HepG2 (cell line): ENCODE results near the gene RFX7.

Experiments used
- CTCF ChIP-seq: sonication (generic); formaldehyde crosslinking; IDR thresholded peaks from 2 replicates; pipeline ENCODE4 v1.5.0; 2020; ENCODE audit warnings: mild to moderate bottlenecking, missing genetic modification reagents, moderate library complexity
- ESRRA ChIP-seq: sonication (generic); formaldehyde crosslinking; IDR thresholded peaks from 2 replicates; pipeline ENCODE4 v1.5.1; 2020; ENCODE audit warnings: mild to moderate bottlenecking, low read depth, missing genetic modification reagents
- POLR2A ChIP-seq, 2 experiments: IDR thresholded peaks; 2 replicates each; pipeline ENCODE4 v1.6.1; 2011; ENCODE audit warnings: low read depth in 2 of 2, low read length in 2 of 2, mild to moderate bottlenecking in 1 of 2, moderate library complexity in 1 of 2; ENCODE audit not compliant: insufficient read depth in 1 of 2

GRCh38 chr15:56225520-56225919 lies 18.2 kb downstream of the RFX7 start:
- TF ChIP-seq CTCF (CRISPR knock-in tag): no peak
- TF ChIP-seq POLR2A (IDR thresholded peaks at IDR 0.05; ENCODE audit: insufficient read depth in 1 of 2, low read depth in 2 of 2, low read length in 2 of 2): no peak
- TF ChIP-seq ESRRA (CRISPR knock-in tag): no peak
